Loucy (cell line): ENCODE measurements around the gene LMX1B.

Experiments used
- H2AFZ ChIP-seq: fragments of 200-600 bp; sonication (generic); 2 replicates; pipeline ENCODE4 v1.6.0; 2016; ENCODE audit warnings: antibody characterized with exemption, mild to moderate bottlenecking, low read length, moderate library complexity
- H3F3A ChIP-seq: fragments of 200-600 bp; 2 replicates; pipeline ENCODE4 v1.6.0; 2016; ENCODE audit warnings: antibody characterized with exemption, low read depth, mild to moderate bottlenecking
- H3K27me3 ChIP-seq: fragments of 200-600 bp; sonication (generic); 2 replicates; pipeline ENCODE4 v1.6.1; 2014; ENCODE audit warnings: low read length, mild to moderate bottlenecking; ENCODE audit not compliant: insufficient read depth, poor library complexity, severe bottlenecking
- H3K36me3 ChIP-seq: fragments of 200-600 bp; sonication (generic); 2 replicates; pipeline ENCODE4 v1.6.1; 2016; ENCODE audit warnings: low read length; ENCODE audit not compliant: insufficient read depth
- H3K4me1 ChIP-seq: fragments of 200-600 bp; sonication (generic); 2 replicates; pipeline ENCODE4 v1.5.1; 2014; ENCODE audit warnings: low read length, mild to moderate bottlenecking; ENCODE audit not compliant: insufficient read depth, poor library complexity, severe bottlenecking
- H3K4me2 ChIP-seq: fragments of 200-600 bp; sonication (generic); 2 replicates; pipeline ENCODE4 v1.6.0; 2014; ENCODE audit warnings: antibody characterized with exemption, low read length, low read depth, mild to moderate bottlenecking; ENCODE audit not compliant: poor library complexity, severe bottlenecking
- H3K4me3 ChIP-seq: fragments of 200-600 bp; sonication (generic); 2 replicates; pipeline ENCODE4 v1.5.1; 2014; ENCODE audit warnings: low read length, mild to moderate bottlenecking, mixed read lengths; ENCODE audit not compliant: poor library complexity, severe bottlenecking
- H3K79me2 ChIP-seq: fragments of 200-600 bp; sonication (generic); 2 replicates; pipeline ENCODE4 v1.6.1; 2014; ENCODE audit warnings: low read length; ENCODE audit not compliant: insufficient read depth
- H3K9ac ChIP-seq: fragments of 200-600 bp; sonication (generic); 2 replicates; pipeline ENCODE4 v1.6.0; 2014; ENCODE audit warnings: mild to moderate bottlenecking, low read depth, low read length, moderate library complexity; ENCODE audit not compliant: poor library complexity, severe bottlenecking
- H3K9me2 ChIP-seq: fragments of 200-600 bp; sonication (generic); replicated peaks from 2 replicates; pipeline ENCODE4 v1.6.1; 2016; ENCODE audit warnings: low read depth, low read length, mixed read lengths
- H3K9me3 ChIP-seq: fragments of 200-600 bp; sonication (generic); 2 replicates; pipeline ENCODE4 v1.6.1; 2014; ENCODE audit warnings: mild to moderate bottlenecking, antibody characterized with exemption, low read length, low read depth; ENCODE audit not compliant: insufficient read depth
- H4K20me1 ChIP-seq: fragments of 200-600 bp; sonication (generic); 2 replicates; pipeline ENCODE4 v1.6.0; 2014; ENCODE audit warnings: antibody characterized with exemption, low read length, mild to moderate bottlenecking; ENCODE audit not compliant: insufficient read depth, poor library complexity, severe bottlenecking
- EZH2phosphoT487 ChIP-seq: fragments of 200-600 bp; IDR thresholded peaks from 2 replicates; pipeline ENCODE4 v1.6.1; 2018; ENCODE audit warnings: antibody characterized with exemption, mild to moderate bottlenecking, moderate library complexity, borderline replicate concordance
- TF ChIP-seq, protein P1 (sequence below): fragments of 200-600 bp; sonication (generic); conservative IDR thresholded peaks from 2 replicates; pipeline ENCODE4 v1.5.1; 2014; ENCODE audit warnings: mild to moderate bottlenecking, antibody characterized with exemption, low read length

The LMX1B gene

DNA sequence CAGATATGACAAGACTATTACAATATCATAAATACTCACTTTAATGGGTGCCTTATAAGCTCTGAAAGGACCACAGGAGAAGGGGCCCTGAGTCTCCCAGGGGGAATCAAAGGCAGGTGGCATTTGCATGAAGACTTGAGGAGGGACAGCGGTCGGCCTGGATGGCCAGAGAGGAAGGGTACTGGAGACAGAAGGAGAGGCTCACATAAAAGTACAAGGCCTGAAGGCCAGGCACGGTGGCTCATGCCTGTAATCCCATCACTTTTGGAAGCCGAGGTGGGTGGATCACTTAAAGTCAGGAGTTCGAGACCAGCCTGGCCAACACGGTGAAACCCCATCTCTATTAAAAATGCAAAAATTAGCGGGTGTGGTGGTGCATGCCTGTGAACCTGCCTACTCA is 29.1 kb upstream of the LMX1B start:
- no peaks in the 10 kb centered on the region for H3K9me3 ChIP-seq
- no peaks in the 10 kb centered on the region for H3F3A ChIP-seq
- H3K4me1 ChIP-seq: peaks cover 4% of the 10 kb centered on the region
- no peaks in the 10 kb centered on the region for H3K27me3 ChIP-seq
- no peak overlapping the region for H2AFZ ChIP-seq
- H3K79me2 ChIP-seq: no peaks in the 10 kb centered on the region
- H3K9ac ChIP-seq: no peak overlapping the region
- H3K36me3 ChIP-seq: no peaks in the 10 kb centered on the region
- no peak overlapping the region for H3K4me3 ChIP-seq
- TF ChIP-seq, protein P1, sequence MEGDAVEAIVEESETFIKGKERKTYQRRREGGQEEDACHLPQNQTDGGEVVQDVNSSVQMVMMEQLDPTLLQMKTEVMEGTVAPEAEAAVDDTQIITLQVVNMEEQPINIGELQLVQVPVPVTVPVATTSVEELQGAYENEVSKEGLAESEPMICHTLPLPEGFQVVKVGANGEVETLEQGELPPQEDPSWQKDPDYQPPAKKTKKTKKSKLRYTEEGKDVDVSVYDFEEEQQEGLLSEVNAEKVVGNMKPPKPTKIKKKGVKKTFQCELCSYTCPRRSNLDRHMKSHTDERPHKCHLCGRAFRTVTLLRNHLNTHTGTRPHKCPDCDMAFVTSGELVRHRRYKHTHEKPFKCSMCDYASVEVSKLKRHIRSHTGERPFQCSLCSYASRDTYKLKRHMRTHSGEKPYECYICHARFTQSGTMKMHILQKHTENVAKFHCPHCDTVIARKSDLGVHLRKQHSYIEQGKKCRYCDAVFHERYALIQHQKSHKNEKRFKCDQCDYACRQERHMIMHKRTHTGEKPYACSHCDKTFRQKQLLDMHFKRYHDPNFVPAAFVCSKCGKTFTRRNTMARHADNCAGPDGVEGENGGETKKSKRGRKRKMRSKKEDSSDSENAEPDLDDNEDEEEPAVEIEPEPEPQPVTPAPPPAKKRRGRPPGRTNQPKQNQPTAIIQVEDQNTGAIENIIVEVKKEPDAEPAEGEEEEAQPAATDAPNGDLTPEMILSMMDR: no peak
- TF ChIP-seq EZH2phosphoT487: no peak
- H4K20me1 ChIP-seq: no peaks in the 10 kb centered on the region
- H3K9me2 ChIP-seq: no peaks in the 10 kb centered on the region
- no peak overlapping the region for H3K4me2 ChIP-seq

DNA sequence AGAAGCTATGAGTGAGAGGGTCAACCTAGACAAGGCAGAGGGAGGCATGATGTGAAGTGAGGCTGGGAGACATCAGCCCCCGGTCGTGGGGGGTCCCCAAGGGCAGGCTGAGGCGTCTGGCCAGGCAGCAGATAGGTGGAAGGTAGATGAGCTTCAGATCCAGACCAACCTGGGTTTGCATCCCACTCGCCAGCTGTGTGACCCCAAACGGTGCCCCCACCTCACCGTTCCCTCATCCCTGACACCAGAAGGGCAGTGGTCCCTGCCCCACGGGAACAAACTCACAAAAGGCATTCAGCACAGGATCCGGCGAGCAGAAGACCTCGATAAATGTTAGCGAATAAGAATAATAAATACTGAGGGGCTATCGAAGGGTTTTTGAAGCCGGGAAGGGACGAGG is 27.5 kb upstream of the LMX1B start:
- H3K4me3 ChIP-seq: no peak overlapping the region
- H3K9me3 ChIP-seq: no peaks in the 10 kb centered on the region
- no peaks in the 10 kb centered on the region for H3K9me2 ChIP-seq
- H3K36me3 ChIP-seq: no peaks in the 10 kb centered on the region
- H3K4me1 ChIP-seq: peaks cover 4% of the 10 kb centered on the region
- H3K79me2 ChIP-seq: no peaks in the 10 kb centered on the region
- no peak overlapping the region for H2AFZ ChIP-seq
- no peak overlapping the region for H3K4me2 ChIP-seq
- H4K20me1 ChIP-seq: no peaks in the 10 kb centered on the region
- no peak overlapping the region for H3K9ac ChIP-seq
- H3F3A ChIP-seq: no peaks in the 10 kb centered on the region
- TF ChIP-seq, protein P1: no peak
- no peak for TF ChIP-seq EZH2phosphoT487
- H3K27me3 ChIP-seq: no peaks in the 10 kb centered on the region

DNA sequence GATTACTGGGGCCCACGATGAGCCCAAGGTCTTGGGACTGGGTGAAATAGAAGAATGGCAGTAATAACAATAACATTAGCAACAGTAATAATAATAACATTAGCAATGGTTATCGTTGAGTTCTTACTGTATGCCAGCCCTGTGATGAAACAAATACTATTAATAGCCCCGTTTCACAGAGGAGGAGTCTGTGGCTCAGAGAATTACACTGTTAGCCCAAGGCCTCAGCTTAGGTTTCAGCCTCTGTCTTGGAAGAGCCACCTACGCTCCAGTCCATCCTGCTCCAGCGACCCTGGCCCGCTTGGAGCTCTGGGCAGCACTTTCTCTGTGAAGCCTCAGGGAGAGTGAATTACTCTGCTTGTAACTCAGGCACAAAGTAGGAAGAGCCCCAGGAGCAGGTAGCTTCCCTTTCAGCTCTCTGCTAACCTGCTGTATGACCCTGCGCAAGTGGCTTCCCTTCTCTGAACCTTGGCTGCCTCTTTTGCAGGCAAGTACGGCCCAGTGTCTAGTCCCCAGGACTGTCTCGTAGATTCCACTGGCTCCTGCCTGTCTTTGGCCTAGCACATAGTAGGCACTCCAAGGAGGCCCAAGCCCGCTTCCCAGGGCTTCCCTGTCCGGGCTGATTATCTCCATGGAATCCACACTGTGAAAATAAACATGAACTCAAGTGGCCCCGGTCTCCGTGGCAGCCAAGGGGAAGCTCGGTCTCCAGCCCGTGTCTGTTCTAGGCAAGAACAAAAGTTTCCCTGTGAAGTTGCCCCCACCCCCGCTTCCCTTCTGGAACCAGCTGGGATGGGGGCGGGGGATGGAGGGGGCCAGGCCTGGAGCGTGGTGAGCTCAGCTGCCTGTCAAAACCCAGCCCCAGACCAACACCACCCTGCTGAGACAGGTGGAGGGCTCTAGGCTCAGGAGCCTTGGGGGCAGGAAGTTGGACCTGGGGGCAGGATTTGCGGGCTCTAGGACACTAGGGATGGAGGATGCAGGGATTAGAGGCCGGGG is 26.2 kb upstream of the LMX1B start:
- Histone ChIP-seq H3K4me1 (no peaks in the 10 kb centered on the region), H3K4me3 (no peak overlapping the region), H3K27me3 (no peaks in the 10 kb centered on the region), H3K9me3 (no peaks in the 10 kb centered on the region), H3K4me2 (no peak overlapping the region), H3K9me2 (no peaks in the 10 kb centered on the region), H2AFZ (no peak overlapping the region), H4K20me1 (no peaks in the 10 kb centered on the region), H3K36me3 (no peaks in the 10 kb centered on the region), H3F3A (no peaks in the 10 kb centered on the region), H3K9ac (no peak overlapping the region), H3K79me2 (no peaks in the 10 kb centered on the region)
- TF ChIP-seq EZH2phosphoT487: no peak
- TF ChIP-seq, protein P1: no peak
